Mesothelial cell of epicardium (in vitro differentiated cells): ENCODE measurements around the gene RGS8. TPM values are rescaled to one million over a fixed set of nuclear protein-coding genes. Genes with fewer than 3 reads are reported as not detected.
"Not testable (repeated sequence)": the region's sequence is repeated elsewhere in the genome, so short reads cannot be mapped to it uniquely, and the experiment has no call there.

Experiments
- DNase-seq, 2 experiments: peaks; one replicate each; pipeline ENCODE4 v3.0.0; 2021; ENCODE audit warnings: low spot score in 2 of 2; ENCODE audit not compliant: unreplicated experiment in 2 of 2
- H3K27ac Mint-ChIP-seq: 2 replicates; pipeline ENCODE4 v1.8.0; 2021; ENCODE audit warnings: mixed read lengths
- H3K27me3 Mint-ChIP-seq: 2 replicates; pipeline ENCODE4 v1.8.0; 2021; ENCODE audit warnings: low read depth, mixed read lengths
- H3K36me3 Mint-ChIP-seq: 2 replicates; pipeline ENCODE4 v1.8.0; 2021; ENCODE audit warnings: mixed read lengths
- H3K4me1 Mint-ChIP-seq: 2 replicates; pipeline ENCODE4 v1.8.0; 2021; ENCODE audit warnings: mixed read lengths
- H3K4me3 Mint-ChIP-seq: 2 replicates; pipeline ENCODE4 v1.8.0; 2021; ENCODE audit warnings: mild to moderate bottlenecking, moderate library complexity, mixed read lengths
- H3K9me3 Mint-ChIP-seq: 2 replicates; pipeline ENCODE4 v1.8.0; 2021; ENCODE audit warnings: mixed read lengths
- CTCF ChIP-seq: fragments of 200-600 bp; sonication (generic); IDR thresholded peaks from one replicate; pipeline ENCODE4 v1.5.0; 2021; ENCODE audit warnings: antibody characterized with exemption; ENCODE audit not compliant: unreplicated experiment
- total RNA-seq: library from RNA; stranded (reverse); gene quantifications from 3 replicates; pipeline ENCODE4 v1.2.1, GENCODE V29; 2021

RGS8 gene
- total RNA-seq, 1 donor from 2014 or later, result not detected

GRCh38 chr1:182700351-182700709 is 15.9 kb upstream of the RGS8 start:
- no peak overlapping the region for H3K27ac Mint-ChIP-seq

GRCh38 chr1:182699393-182700350 is 15.3 kb upstream of the RGS8 start:
- no peaks in the 10 kb centered on the region for H3K9me3 Mint-ChIP-seq
- no peak overlapping the region for H3K4me3 Mint-ChIP-seq
- H3K27me3 Mint-ChIP-seq, result no peaks in the 10 kb centered on the region
- no peak for TF ChIP-seq CTCF
- no peak overlapping the region for H3K27ac Mint-ChIP-seq
- H3K4me1 Mint-ChIP-seq, result peaks cover 9% of the 10 kb centered on the region
- no peak for DNase-seq
- H3K36me3 Mint-ChIP-seq, result no peaks in the 10 kb centered on the region

More at GRCh38 chr1:182700351-182700709, 15.9 kb upstream of the RGS8 start:
- TF ChIP-seq CTCF, result no peak
- DNase-seq, result no peak
- Mint-ChIP-seq H3K36me3 (no peaks in the 10 kb centered on the region), H3K4me1 (peaks cover 9% of the 10 kb centered on the region), H3K4me3 (no peak overlapping the region), H3K9me3 (no peaks in the 10 kb centered on the region), H3K27me3 (no peaks in the 10 kb centered on the region)

- no peak overlapping the region for H3K4me3 Mint-ChIP-seq
- no peak for DNase-seq
- H3K9me3 Mint-ChIP-seq, result peaks cover 3% of the 10 kb centered on the region
- H3K27ac Mint-ChIP-seq, result no peak overlapping the region
- no peaks in the 10 kb centered on the region for H3K36me3 Mint-ChIP-seq
- H3K27me3 Mint-ChIP-seq, result no peaks in the 10 kb centered on the region
- TF ChIP-seq CTCF, result no peak
- peaks cover 9% of the 10 kb centered on the region for H3K4me1 Mint-ChIP-seq
These were observed 14.6 kb upstream of the RGS8 start for GRCh38 chr1:182698971-182699370.

- H3K27ac Mint-ChIP-seq, H3K36me3 Mint-ChIP-seq, DNase-seq, H3K4me3 Mint-ChIP-seq, H3K27me3 Mint-ChIP-seq: not testable (repeated sequence)
- Mint-ChIP-seq H3K9me3 (peaks cover 30% of the 10 kb centered on the region), H3K4me1 (peaks cover 12% of the 10 kb centered on the region)
These were observed 8.8 kb upstream of the RGS8 start for GRCh38 chr1:182693139-182693538.

- no peak for DNase-seq
- H3K9me3 Mint-ChIP-seq, result peaks cover 30% of the 10 kb centered on the region
- H3K27ac Mint-ChIP-seq, result no peak overlapping the region
- H3K4me1 Mint-ChIP-seq, result peaks cover 22% of the 10 kb centered on the region
- no peaks in the 10 kb centered on the region for H3K27me3 Mint-ChIP-seq
- no peak overlapping the region for H3K4me3 Mint-ChIP-seq
- H3K36me3 Mint-ChIP-seq, result peaks cover 3% of the 10 kb centered on the region
- no peak for TF ChIP-seq CTCF
These were observed 6.6 kb upstream of the RGS8 start for GRCh38 chr1:182690886-182691443.
